GM12875 (cell line): ENCODE results near the gene CRYBB1.

ENCODE experiments used
- H3K4me3 ChIP-seq: one replicate; pipeline ENCODE4 v1.5.1; 2011; ENCODE audit warnings: low read depth, low read length, control low read depth
- CTCF ChIP-seq: IDR thresholded peaks from 2 replicates; pipeline ENCODE4 v1.5.1; 2011; ENCODE audit warnings: low read depth, mild to moderate bottlenecking, control low read depth, inconsistent platforms, low read length, moderate library complexity, borderline replicate concordance; ENCODE audit not compliant: insufficient read depth

The CRYBB1 gene

DNA sequence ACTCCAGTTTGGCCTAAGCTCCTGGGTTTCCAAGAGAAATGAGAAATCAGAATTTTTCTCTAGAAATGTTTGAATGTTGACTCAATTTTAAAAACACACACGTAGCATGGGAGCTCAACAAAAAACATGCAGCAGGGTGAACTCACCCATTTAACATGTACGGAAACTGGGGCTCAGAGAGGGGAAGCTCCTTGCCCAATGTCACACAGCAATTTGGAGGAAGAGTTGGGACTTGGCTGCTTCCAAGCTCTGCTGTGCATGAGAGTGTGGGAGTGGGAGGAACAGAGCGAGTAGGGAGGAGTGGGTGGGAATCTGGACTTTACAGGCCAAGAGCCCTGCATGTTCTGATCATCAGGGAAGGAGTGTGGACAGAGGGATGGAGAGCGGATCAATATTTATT, 33.8 kb downstream of the CRYBB1 start:
- no peak for TF ChIP-seq CTCF
- no peak overlapping the region for H3K4me3 ChIP-seq

DNA sequence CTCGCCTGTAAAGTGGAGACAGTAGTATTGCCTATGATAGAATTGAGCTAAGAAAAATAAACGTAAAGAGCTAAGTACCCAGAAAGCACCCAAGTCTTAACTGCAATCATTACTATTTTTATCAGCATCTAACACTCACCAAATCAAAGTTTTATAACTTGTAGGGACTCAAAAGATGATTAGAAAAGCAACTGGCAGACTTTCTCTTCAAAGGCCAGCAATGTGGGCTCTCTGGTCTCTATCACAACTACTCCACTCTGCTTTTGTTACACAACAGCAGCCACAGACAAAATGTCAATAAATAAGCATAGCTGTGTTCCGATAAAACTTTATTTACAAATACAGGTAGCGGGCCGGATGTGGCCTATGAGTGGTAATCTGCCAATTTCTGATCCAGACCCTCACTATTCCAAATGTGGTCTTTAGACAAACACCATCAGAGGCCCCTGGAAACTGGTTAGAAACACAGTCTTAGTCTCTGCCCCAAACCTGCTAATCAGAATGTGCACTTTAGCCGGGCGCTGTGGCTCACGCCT, 36.1 kb downstream of the CRYBB1 start:
- no peak for TF ChIP-seq CTCF
- H3K4me3 ChIP-seq: no peak overlapping the region

GRCh38 chr22:26581026-26581425, 36.8 kb downstream of the CRYBB1 start:
- no peak for TF ChIP-seq CTCF
- H3K4me3 ChIP-seq: no peak overlapping the region

- H3K4me3 ChIP-seq: no peak overlapping the region
These were observed 37.4 kb downstream of the CRYBB1 start for GRCh38 chr22:26580240-26580962.

DNA sequence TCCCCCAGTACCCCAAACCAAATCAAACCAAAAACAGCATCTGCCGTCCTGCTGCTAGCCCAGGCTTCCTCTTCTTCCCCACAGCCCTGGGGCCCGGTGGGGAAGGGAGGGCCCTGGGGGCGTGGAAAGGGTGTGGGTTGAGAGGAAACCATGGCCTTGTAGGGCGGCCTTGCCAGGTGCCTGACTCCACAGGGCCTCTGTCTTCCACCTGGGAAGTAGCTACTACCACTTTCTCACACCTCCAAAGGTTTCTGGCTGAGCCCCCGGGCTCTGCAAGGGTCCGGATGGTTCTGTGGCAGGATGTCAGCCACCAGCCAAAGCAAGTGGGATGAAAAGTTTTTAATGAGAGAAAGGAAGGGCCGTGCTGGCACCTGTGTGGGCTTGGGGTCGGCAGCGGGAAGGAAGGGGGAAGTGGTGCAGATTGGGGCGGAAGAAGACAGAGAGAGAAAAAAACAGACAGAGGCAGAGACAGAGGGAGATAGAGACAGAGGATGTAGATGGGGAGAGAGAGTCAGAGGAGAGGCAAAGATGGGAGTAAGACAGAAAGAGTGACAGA, 38.4 kb downstream of the CRYBB1 start:
- no peak for TF ChIP-seq CTCF

More at GRCh38 chr22:26580240-26580962, 37.4 kb downstream of the CRYBB1 start:
- no peak for TF ChIP-seq CTCF

GRCh38 chr22:26577081-26577480, 40.7 kb downstream of the CRYBB1 start:
- no peak overlapping the region for H3K4me3 ChIP-seq
- TF ChIP-seq CTCF: no peak

More for the DNA sequence above, 38.4 kb downstream of the CRYBB1 start:
- H3K4me3 ChIP-seq: peak overlapping the region; percentile 35

GRCh38 chr22:26576026-26576680, 41.7 kb downstream of the CRYBB1 start:
- no peak overlapping the region for H3K4me3 ChIP-seq
- no peak for TF ChIP-seq CTCF
